ENCODE data around the gene FXYD7. TPM values are rescaled to one million over a fixed set of nuclear protein-coding genes. Genes with fewer than 3 reads are reported as not detected.
A peak's percentile ranks its signal among the peaks of the same experiment; 100 is the strongest.

The FXYD7 gene
- total RNA-seq, 3 donors from 2014 or later = 1.5 TPM; not detected in 2

DNA sequence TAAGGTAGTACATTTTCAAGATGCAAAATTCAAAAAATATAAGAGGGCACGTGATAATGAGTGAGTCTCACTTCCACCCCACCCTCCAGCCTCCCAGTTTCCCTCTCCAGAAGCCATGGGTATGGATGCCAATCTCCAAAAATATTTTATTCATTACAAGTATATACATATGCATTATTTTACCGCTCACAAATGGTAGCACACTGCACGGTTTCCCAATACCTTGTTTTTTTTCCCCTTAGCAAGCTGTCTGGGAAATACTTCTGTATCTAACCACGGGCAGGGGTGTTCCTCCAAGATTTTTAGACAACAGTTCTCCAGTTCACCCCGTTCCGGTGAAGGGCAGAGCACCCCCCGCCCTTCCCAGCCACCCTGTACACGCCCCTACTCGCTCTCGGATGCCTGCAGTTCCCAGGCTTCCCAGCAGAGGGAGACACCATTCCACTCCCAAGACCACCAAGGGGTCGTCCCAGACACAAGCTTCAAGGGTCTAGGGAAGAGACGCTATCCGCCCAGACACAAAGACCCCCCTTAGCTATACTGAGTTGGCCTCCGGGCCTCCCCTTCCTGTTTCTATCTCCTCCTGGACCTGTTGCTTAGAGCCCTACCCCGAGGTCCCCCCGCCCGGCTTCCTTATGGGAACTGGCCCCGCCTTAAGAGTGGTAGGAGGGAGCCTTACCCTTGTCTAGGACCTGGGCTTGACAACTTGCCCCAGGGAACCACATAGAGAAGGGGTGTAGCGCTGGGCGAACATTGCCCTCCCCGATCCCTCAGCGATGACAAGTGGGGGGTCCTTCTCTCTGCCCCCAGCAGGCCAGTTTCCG is 28.5 kb upstream of the FXYD7 start:
- intact Hi-C loops (cut with DNase I, micrococcal nuclease) = no loop called here
- no peaks in the 10 kb centered on the region for H3K36me3 ChIP-seq (ENCODE audit: low read depth)
- peak overlapping the region; percentile 12 for H3K4me3 ChIP-seq
- TF ChIP-seq, protein P1, sequence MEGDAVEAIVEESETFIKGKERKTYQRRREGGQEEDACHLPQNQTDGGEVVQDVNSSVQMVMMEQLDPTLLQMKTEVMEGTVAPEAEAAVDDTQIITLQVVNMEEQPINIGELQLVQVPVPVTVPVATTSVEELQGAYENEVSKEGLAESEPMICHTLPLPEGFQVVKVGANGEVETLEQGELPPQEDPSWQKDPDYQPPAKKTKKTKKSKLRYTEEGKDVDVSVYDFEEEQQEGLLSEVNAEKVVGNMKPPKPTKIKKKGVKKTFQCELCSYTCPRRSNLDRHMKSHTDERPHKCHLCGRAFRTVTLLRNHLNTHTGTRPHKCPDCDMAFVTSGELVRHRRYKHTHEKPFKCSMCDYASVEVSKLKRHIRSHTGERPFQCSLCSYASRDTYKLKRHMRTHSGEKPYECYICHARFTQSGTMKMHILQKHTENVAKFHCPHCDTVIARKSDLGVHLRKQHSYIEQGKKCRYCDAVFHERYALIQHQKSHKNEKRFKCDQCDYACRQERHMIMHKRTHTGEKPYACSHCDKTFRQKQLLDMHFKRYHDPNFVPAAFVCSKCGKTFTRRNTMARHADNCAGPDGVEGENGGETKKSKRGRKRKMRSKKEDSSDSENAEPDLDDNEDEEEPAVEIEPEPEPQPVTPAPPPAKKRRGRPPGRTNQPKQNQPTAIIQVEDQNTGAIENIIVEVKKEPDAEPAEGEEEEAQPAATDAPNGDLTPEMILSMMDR (IDR thresholded peaks at IDR 0.05) = peak; percentile 97
- H3K9me3 ChIP-seq = no peaks in the 10 kb centered on the region
- DNase-seq (peak; percentile 86 to 91 (median 87)), ATAC-seq (peak; percentile 71)
- peaks cover 10% of the 10 kb centered on the region for H3K4me1 ChIP-seq (ENCODE audit: low read depth)

DNA sequence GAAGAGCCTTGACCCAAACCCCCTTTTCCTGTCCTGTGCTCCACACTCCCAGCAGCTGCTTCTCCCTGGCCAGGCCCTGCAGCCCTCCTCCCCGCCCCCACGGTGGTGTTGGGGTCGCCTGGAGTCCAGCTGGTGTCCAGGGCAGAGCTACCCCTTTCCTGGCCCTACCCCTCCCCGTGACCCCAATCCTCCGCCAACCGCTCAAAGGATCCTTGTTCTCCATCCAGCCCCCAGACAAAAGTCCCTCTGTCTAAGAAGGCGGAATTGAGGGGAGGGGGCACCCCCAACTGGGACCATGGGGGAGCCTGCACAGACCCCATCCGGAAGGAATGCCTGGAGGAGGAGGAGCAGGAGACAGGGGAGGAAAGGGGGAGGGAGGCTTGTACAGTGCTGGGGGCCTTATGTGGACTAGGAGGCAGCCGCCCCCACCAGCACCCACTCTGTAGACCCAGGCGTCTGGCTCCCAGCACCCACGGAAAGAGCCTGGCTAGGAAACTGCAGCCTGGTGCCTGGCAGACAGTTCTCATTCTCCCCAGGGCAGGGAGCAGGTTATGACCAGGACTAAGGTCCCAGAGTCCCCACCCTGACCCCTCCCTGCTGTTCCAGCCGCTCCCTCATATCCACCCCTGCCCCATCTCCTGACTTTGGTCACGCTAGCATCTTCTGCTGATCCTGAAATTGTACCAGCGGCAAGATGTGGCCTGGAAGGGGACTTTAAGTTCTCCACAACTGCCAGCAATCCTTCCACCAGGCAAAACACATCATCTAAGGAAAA is 27.7 kb upstream of the FXYD7 start, which contains the start of gene FXYD3:
Gene FXYD3, plus strand, starts transcription at position 647 of the 775 bp plus-strand sequence. CDS start 3,554 bp downstream, outside the sequence.
- no peaks in the 10 kb centered on the region for H3K9me3 ChIP-seq
- peaks cover 15% of the 10 kb centered on the region for H3K4me1 ChIP-seq (ENCODE audit: low read depth)
- DNase-seq (peak; percentile 83 to 84 (median 84)), ATAC-seq (peak; percentile 74)
- H3K36me3 ChIP-seq (ENCODE audit: low read depth) = no peaks in the 10 kb centered on the region
- TF ChIP-seq, protein P1 (IDR thresholded peaks at IDR 0.05) = no peak
- H3K4me3 ChIP-seq = peak within 1 kb of the TSS; percentile 35
- intact Hi-C loops (cut with DNase I, micrococcal nuclease) = no loop called here

DNA sequence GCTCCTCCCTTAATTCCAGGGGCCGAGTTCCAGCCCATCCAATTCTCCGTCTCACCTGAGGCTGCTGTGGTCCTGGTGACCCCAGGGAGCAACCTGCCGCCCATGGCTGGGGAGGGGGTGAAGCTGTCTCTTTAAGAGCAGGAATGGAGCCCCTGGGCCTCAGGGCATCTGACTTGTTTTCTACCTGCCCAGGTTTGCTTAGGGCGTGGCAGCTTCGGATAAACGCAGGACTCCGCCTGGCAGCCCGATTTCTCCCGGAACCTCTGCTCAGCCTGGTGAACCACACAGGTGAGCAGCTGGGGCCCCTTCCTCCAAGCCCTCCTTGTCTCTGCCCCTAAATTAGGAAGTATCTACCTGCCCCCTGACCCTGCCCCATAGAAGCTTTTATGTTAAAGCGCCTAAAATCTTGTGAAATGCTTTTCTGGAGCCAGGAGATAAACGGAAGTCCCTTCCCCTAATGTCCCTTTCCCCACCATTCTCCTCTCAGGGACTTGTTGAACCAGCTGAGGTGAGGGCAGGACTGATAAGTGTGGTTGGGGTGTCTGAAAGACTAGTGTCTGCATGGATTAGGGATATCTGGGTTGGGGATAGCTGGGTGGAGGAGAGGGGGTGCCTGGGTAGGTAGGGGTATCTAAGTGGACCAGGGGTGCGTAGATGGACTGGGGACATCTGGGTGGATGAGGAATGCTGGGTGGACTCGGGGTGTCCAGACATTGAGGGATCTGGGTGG is 26.8 kb upstream of the FXYD7 start:
- TF ChIP-seq, protein P1 (IDR thresholded peaks at IDR 0.05) = no peak
- ATAC-seq = peak; percentile 58
- intact Hi-C loops (cut with DNase I, micrococcal nuclease) = no loop called here
- H3K36me3 ChIP-seq (ENCODE audit: low read depth) = peaks cover 3% of the 10 kb centered on the region
- no peaks in the 10 kb centered on the region for H3K9me3 ChIP-seq
- peak; percentile 84 to 90 (median 87) for DNase-seq
- H3K4me1 ChIP-seq (ENCODE audit: low read depth) = peaks cover 21% of the 10 kb centered on the region
- H3K4me3 ChIP-seq = peak overlapping the region; percentile 35

DNA sequence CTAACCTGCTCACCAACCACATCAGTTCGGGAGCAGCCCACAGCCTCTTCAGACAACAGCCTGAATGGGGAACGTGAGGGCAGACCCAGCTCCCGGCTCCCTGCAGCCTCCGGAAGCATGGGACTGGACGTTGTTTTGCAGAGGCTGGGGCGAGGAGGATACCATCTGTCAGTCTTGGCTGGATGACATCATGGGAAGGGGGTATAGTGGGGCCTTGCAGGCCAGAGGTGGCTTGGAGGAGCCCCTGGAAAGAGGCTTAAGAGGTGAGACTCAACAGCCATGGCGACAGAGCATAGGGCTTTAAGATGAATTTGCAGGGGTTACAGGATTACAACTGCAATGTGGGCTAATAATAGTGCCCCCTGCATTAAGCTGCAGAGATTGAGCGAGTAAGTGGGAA is 25.9 kb upstream of the FXYD7 start:
- Histone ChIP-seq H3K36me3 (ENCODE audit: low read depth) (peaks cover 3% of the 10 kb centered on the region), H3K9me3 (no peaks in the 10 kb centered on the region), H3K4me1 (ENCODE audit: low read depth) (peaks cover 30% of the 10 kb centered on the region), H3K4me3 (peak overlapping the region; percentile 35)
- intact Hi-C loops (cut with DNase I, micrococcal nuclease) = no loop called here
- DNase-seq (peak in 1 of 3 donors; percentile 33), ATAC-seq (no peak)
- TF ChIP-seq, protein P1 (IDR thresholded peaks at IDR 0.05) = no peak

DNA sequence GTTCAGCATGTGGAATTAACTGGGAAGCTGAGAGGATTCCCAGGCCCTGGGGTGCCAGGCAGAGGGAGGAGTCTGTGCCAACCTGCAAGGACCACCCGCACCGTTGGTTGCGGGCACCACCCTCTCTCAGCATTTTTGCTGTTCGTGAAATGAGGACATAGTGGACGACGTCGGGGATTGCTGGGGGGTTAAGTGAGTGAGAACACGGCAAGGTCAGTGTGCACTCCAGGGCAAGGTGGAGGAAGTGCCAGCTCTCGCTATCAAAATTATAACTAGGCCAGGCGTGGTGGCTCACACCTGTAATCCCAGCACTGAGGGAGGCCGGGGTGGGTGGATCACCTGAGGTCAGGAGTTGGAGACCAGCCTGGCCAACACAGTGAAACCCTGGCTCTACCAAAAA is 25.3 kb upstream of the FXYD7 start:
- Histone ChIP-seq H3K36me3 (ENCODE audit: low read depth) (peaks cover 3% of the 10 kb centered on the region), H3K4me1 (ENCODE audit: low read depth) (peaks cover 32% of the 10 kb centered on the region), H3K4me3 (no peak overlapping the region), H3K9me3 (no peaks in the 10 kb centered on the region)
- intact Hi-C loops (cut with DNase I, micrococcal nuclease) = no loop called here
- ATAC-seq = peak; percentile 9
- TF ChIP-seq, protein P1 (IDR thresholded peaks at IDR 0.05) = no peak
- DNase-seq = peak in 2 of 3 donors; percentile 67 to 71
